GM12878 (cell line): ENCODE data around the gene CLASP1.

Source experiments
- BCL11A ChIP-seq: IDR thresholded peaks from 2 replicates; pipeline ENCODE4 v1.6.1; 2011; ENCODE audit warnings: low read depth, low read length
- CHD2 ChIP-seq: IDR thresholded peaks from 2 replicates; pipeline ENCODE4 v1.6.1; 2011; ENCODE audit warnings: low read depth, low read length, improper control_type of control experiment, borderline replicate concordance
- CTCF ChIP-seq, 3 experiments: IDR thresholded peaks in 2 of 3; conservative IDR thresholded peaks in 1 of 3; 2 replicates each; pipeline ENCODE4 v1.5.1; 2011; ENCODE audit warnings: low read depth in 3 of 3, low read length in 3 of 3, mild to moderate bottlenecking in 3 of 3, control low read depth in 2 of 3, moderate library complexity in 2 of 3, inconsistent platforms in 1 of 3, mixed read lengths in 1 of 3; ENCODE audit not compliant: control insufficient read depth in 2 of 3, insufficient read depth in 1 of 3; ENCODE audit errors: extremely low read depth in 1 of 3
- EZH2 ChIP-seq: IDR thresholded peaks from 2 replicates; pipeline ENCODE4 v1.6.1; 2012; ENCODE audit warnings: low read depth, mild to moderate bottlenecking, control low read depth, inconsistent platforms, low read length, borderline replicate concordance; ENCODE audit not compliant: control insufficient read depth
- JUNB ChIP-seq: IDR thresholded peaks from 2 replicates; pipeline ENCODE4 v1.6.1; 2016; ENCODE audit warnings: antibody characterized with exemption, mild to moderate bottlenecking
- PKNOX1 ChIP-seq: fragments of 450-650 bp; IDR thresholded peaks from 2 replicates; pipeline ENCODE4 v1.6.1; 2016; ENCODE audit warnings: mild to moderate bottlenecking
- POLR2A ChIP-seq: IDR thresholded peaks from 2 replicates; pipeline ENCODE4 v1.6.1; 2011; ENCODE audit warnings: low read depth, mild to moderate bottlenecking, low read length
- POLR2AphosphoS5 ChIP-seq: IDR thresholded peaks from 2 replicates; pipeline ENCODE4 v1.6.1; 2011; ENCODE audit warnings: mild to moderate bottlenecking, low read length, inconsistent platforms
- RAD21 ChIP-seq: IDR thresholded peaks from 2 replicates; pipeline ENCODE4 v1.6.1; 2011; ENCODE audit warnings: mild to moderate bottlenecking, low read depth, low read length, moderate library complexity; ENCODE audit not compliant: insufficient read depth
- RBBP5 ChIP-seq: fragments of 200-600 bp; sonication (generic); conservative IDR thresholded peaks from 2 replicates; pipeline ENCODE4 v1.6.1; 2016
- RCOR1 ChIP-seq: conservative IDR thresholded peaks from 2 replicates; pipeline ENCODE4 v1.6.1; 2012; ENCODE audit warnings: low read depth, low read length, improper control_type of control experiment
- USF2 ChIP-seq: IDR thresholded peaks from 2 replicates; pipeline ENCODE4 v1.6.1; 2011; ENCODE audit warnings: low read depth, low read length, improper control_type of control experiment, borderline replicate concordance

- no peak for TF ChIP-seq CTCF (IDR thresholded peaks at IDR 0.05 in 2 of 3, conservative IDR thresholded peaks at IDR 0.05 in 1 of 3; ENCODE audit: control insufficient read depth in 2 of 3, extremely low read depth in 1 of 3, insufficient read depth in 1 of 3, low read depth in 3 of 3, low read length in 3 of 3)
- no peak for TF ChIP-seq POLR2AphosphoS5
- TF ChIP-seq CHD2: no peak
- no peak for TF ChIP-seq BCL11A
- no peak for TF ChIP-seq RAD21
- no peak for TF ChIP-seq RBBP5
- TF ChIP-seq PKNOX1: no peak
- TF ChIP-seq RCOR1: no peak
- TF ChIP-seq EZH2: no peak
- TF ChIP-seq POLR2A: no peak
- TF ChIP-seq USF2: no peak
- no peak for TF ChIP-seq JUNB
These were observed 329.3 kb downstream of the CLASP1 start for GRCh38 chr2:121319941-121320340.
